22Rv1 (cell line): Measurements from ENCODE around the gene SDK1.
"Not testable (repeated sequence)": the region's sequence is repeated elsewhere in the genome, so short reads cannot be mapped to it uniquely, and the experiment has no call there.

Source experiments
- H3K27ac ChIP-seq: fragments of 450-650 bp; 2 replicates; pipeline ENCODE4 v1.5.1; 2017
- ZFX ChIP-seq: fragments of 450-650 bp; IDR thresholded peaks from 2 replicates; pipeline ENCODE4 v1.6.1; 2017; ENCODE audit warnings: antibody characterized with exemption, borderline replicate concordance
- TF ChIP-seq, protein P1 (sequence below): fragments of 450-650 bp; IDR thresholded peaks from 2 replicates; pipeline ENCODE4 v1.5.1; 2017; ENCODE audit warnings: mild to moderate bottlenecking

SDK1 gene

DNA sequence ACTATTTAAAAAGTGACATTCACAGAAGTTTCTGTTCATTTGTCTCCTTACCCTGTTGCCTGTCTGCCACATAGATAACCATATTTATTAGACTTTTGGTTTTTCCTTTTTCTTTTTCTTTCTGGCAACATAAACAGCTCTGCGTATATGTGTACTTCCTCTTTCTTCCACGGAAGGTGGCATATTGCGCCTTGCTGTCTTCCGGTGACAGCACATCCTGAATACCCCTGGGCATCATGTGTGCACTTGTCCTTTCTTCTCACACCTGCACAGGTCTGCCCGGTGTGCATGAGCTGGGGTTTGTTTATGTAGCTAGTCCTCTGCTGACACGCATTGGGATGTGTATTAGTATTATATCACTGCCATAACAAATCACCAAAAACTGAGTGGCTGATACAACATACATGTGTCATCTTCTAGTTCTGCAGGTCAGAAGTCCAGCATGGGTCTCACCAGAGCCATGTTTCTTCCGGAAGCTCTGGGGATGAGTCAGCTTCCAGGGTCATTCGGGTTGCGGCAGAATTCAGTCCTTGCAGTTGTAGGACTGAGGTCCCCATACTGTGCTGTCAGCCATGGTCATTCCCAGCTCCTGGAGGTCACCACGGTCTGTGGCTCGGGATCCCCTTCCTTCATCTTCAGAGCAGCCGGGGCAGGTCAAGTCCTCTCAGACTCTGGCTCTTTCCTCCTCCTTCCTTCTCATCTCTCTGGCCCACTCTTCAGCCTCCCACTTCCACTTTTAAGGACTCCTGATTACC lies 785.1 kb downstream of the SDK1 start:
- no peak for TF ChIP-seq ZFX
- TF ChIP-seq, protein P1, sequence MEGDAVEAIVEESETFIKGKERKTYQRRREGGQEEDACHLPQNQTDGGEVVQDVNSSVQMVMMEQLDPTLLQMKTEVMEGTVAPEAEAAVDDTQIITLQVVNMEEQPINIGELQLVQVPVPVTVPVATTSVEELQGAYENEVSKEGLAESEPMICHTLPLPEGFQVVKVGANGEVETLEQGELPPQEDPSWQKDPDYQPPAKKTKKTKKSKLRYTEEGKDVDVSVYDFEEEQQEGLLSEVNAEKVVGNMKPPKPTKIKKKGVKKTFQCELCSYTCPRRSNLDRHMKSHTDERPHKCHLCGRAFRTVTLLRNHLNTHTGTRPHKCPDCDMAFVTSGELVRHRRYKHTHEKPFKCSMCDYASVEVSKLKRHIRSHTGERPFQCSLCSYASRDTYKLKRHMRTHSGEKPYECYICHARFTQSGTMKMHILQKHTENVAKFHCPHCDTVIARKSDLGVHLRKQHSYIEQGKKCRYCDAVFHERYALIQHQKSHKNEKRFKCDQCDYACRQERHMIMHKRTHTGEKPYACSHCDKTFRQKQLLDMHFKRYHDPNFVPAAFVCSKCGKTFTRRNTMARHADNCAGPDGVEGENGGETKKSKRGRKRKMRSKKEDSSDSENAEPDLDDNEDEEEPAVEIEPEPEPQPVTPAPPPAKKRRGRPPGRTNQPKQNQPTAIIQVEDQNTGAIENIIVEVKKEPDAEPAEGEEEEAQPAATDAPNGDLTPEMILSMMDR, result no peak
- H3K27ac ChIP-seq, result no peak overlapping the region

DNA sequence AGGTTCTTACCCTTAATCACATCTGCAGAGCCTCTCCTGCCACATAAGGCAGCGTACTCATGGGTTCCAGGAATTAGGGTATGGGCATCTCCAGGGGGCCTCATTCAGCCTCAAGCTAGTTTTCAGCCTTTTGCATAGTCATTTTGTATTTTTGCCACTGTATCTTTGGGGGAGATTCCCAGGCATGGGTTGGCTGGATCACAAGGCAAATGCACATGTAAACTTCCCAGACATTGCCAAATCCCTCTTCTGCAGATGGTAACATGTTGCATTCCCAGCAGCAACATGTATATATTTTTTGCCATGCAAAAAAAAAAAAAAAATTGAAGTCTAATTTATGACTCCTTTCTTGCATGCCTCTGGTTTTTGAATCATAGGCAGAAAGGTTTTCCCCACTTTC lies 785.7 kb downstream of the SDK1 start:
- TF ChIP-seq, protein P1, result no peak
- no peak for TF ChIP-seq ZFX
- H3K27ac ChIP-seq, result no peak overlapping the region

DNA sequence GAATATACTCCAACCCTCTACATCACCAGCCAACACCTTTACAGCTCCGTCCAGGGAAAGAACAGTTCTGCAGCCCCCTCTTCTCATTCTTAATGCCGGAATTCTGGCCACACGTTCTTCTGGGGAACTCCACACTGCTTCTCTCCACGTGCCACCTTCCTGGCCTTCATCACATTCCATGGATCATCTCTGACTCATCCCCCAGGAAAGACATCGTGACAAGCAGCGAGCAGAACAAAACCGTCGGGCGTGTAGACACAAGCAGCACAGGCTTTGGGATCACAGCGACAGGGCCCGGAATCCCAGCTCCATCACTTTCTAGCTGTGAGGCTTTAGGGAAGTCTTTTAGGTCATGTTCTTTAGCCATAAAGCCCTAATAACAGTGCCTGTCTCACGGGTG lies 790.7 kb downstream of the SDK1 start:
- TF ChIP-seq, protein P1, result no peak
- no peak for TF ChIP-seq ZFX
- H3K27ac ChIP-seq, result no peak overlapping the region

DNA sequence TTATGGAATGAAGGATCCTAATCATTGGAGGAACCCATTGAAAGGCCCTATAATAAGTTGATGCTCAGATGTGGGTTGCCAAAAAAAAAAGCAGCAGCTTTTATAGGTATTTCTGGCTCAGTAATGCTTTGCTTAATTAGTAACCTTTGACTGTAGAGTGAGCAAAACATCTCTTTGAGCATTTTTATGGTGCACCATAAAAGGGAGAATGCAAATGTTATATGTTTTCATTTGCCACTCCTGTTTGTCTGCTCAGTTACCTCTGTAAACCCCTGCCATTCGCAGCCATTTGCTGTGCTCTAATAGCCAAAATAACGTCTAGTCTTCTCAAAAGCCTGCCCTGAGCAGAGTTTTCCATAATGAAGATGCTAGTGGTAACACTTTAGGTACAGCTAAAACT lies 792.0 kb downstream of the SDK1 start:
- TF ChIP-seq ZFX, result no peak
- TF ChIP-seq, protein P1, result no peak
- H3K27ac ChIP-seq, result no peak overlapping the region

DNA sequence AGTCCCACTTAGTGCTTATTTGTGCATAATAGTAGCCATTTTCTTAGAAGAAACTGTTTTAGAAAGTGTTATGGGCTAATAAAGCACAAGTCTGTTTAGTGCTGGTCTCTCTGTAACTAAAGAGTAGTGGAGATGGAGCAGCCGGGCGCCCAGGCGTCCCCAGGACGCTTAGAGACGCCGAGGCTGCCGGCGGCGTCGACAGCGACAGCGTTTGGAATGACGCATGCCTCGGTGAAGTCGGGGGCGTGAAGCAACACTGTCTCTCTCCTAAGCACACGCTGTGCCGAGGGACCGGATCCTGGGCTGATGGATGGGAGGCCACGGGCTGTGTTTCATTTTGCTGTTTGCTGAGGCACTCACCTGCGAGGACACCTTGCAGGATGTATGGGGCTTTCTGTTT lies 792.4 kb downstream of the SDK1 start:
- TF ChIP-seq ZFX, result no peak
- TF ChIP-seq, protein P1, result no peak
- no peak overlapping the region for H3K27ac ChIP-seq

DNA sequence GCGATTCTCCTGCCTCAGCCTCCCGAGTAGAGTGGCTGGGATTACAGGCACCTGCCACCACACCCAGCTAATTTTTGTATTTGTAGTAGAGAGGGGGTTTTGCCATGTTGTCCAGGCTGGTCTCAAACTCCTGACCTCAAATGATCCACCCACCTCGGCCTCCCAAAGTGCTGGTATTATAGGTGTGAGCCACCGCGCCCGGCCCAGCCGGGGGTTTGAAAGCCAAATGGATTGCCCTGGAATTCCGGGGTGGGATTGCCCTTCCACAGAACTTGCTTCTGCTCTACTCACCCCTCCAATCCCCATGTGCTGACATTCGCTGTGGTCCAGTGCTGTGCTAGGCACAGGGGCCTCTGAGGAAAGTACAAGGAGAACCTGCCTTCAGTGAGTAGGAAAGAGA lies 793.1 kb downstream of the SDK1 start:
- H3K27ac ChIP-seq, result not testable (repeated sequence)

GRCh38 chr7:4097001-4097609 lies 796.1 kb downstream of the SDK1 start:
- no peak for TF ChIP-seq ZFX
- TF ChIP-seq, protein P1, result no peak
- H3K27ac ChIP-seq, result no peak overlapping the region
